ENCODE measurements around the gene GNPDA2.

GNPDA2 gene

DNA sequence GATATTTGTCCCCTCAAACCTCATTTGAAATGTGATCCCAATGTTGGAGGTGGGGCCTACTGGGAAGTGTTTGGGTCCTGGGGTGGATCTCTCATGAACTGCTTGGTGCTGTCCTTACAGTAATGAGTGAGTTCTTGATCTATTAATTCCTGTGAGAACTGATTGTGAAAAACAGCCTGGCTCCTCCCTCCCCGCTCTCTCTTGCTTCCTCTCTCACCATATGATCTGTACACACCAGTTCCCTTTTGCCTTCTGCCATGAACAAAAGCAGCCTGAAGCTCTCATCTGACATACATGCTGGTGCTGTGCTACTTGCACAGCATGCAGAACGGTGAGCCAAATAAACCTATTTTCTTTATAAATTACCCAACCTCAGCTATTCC, 63.7 kb downstream of the GNPDA2 start:
- TF ChIP-seq, protein P1, sequence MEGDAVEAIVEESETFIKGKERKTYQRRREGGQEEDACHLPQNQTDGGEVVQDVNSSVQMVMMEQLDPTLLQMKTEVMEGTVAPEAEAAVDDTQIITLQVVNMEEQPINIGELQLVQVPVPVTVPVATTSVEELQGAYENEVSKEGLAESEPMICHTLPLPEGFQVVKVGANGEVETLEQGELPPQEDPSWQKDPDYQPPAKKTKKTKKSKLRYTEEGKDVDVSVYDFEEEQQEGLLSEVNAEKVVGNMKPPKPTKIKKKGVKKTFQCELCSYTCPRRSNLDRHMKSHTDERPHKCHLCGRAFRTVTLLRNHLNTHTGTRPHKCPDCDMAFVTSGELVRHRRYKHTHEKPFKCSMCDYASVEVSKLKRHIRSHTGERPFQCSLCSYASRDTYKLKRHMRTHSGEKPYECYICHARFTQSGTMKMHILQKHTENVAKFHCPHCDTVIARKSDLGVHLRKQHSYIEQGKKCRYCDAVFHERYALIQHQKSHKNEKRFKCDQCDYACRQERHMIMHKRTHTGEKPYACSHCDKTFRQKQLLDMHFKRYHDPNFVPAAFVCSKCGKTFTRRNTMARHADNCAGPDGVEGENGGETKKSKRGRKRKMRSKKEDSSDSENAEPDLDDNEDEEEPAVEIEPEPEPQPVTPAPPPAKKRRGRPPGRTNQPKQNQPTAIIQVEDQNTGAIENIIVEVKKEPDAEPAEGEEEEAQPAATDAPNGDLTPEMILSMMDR (IDR thresholded peaks at IDR 0.05), result no peak

DNA sequence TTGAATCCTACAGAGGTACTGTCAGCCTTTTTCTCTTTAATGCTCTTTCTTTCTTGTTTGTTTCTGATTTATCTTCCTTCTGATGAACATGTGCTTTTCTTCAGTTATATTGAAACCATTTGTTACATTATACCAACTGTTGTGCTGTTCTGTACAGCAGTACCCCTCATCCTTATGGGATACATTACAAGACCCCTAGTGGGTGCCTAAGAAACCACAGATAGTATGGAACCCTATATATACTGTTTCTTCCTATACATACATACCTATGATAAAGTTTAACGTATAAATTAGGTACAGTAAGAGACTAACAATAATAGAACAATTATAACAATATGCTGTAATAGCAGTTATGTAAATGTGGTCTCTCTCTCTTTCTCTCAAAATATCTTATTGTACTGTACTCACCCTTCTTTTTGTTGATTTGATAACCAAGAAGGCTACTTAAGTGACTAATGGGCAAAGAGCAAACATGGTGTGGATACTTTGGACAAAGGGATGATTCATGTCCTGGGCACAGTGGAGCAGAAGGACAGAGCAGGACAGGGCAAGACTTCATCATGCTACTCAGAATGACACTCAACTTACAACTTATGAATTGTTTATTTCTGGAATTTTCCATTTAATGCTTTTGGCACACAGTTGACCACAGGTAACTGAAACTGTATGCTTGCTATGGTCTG, 64.3 kb downstream of the GNPDA2 start:
- TF ChIP-seq, protein P1 (IDR thresholded peaks at IDR 0.05), result no peak

DNA sequence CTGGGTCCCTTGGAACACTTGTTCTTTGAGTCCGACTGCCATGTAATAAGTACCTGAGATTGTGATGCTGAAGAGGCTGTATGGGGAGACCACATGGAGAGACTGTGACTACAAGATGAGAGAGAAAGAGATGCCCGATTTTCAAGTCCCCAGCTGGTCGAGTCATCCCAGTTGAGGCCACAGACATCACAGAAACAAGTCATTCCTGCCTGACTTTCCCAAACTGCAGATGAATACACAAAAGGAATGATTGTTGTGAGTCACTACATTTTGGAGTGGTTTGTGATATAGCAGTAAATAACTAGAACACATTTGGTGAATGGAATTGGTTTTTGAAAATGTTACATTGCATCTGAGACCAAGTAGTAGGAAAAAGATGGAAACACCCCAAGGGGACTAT, 66.0 kb downstream of the GNPDA2 start:
- TF ChIP-seq, protein P1 (IDR thresholded peaks at IDR 0.05), result no peak

DNA sequence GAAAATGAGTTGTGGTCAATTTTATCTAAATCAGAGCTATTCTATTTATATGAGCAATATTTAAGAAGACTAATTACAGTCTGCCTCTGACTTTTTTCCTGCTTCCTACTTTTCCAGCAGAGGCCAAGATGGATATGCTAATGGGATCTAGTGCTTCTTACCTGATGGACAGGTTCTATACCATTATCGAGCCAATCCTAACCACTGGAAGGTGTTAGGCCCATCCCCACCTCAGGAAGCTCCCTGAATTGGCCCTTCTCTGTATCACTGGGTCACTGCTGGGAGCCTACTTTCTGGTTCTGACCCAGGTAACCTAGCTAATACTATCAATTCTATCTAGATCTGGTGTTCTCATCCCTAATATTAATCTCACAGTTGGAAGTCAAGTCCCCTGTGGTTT, 74.4 kb downstream of the GNPDA2 start:
- TF ChIP-seq, protein P1 (IDR thresholded peaks at IDR 0.05), result no peak

All from LNCAP (cell line).